ENCODE data around the gene KDM4E.
"Not testable (repeated sequence)": the region's sequence is repeated elsewhere in the genome, so short reads cannot be mapped to it uniquely, and the experiment has no call there.

Gene KDM4E

GRCh38 chr11:95024958-95025357, at the start of gene KDM4E:
KDM4E (plus strand) TSS chr11:95025258; CDS start chr11:95025558, 300 bp downstream.
- no peak for DNase-seq (ENCODE audit: low spot score)

- no peak for DNase-seq (ENCODE audit: low spot score)
Observed at GRCh38 chr11:94975599-94975998, 49.5 kb upstream of the KDM4E start.

- DNase-seq (ENCODE audit: low spot score) = no peak
Observed at GRCh38 chr11:94987378-94987777, 37.7 kb upstream of the KDM4E start.

GRCh38 chr11:94988748-94989147, 36.3 kb upstream of the KDM4E start:
- DNase-seq (ENCODE audit: low spot score) = no peak

GRCh38 chr11:94993400-94993943, 31.6 kb upstream of the KDM4E start:
- no peak for DNase-seq (ENCODE audit: low spot score)

GRCh38 chr11:94997437-94997836, 27.6 kb upstream of the KDM4E start:
- no peak for DNase-seq (ENCODE audit: low spot score)

- no peak for DNase-seq (ENCODE audit: low spot score)
Observed at GRCh38 chr11:94998285-94998684, 26.8 kb upstream of the KDM4E start.

- no peak for DNase-seq (ENCODE audit: low spot score)
Observed at GRCh38 chr11:95003716-95004115, 21.3 kb upstream of the KDM4E start.

- DNase-seq (ENCODE audit: low spot score) = no peak
Observed at GRCh38 chr11:95005642-95006041, 19.4 kb upstream of the KDM4E start.

GRCh38 chr11:95011376-95011775, 13.7 kb upstream of the KDM4E start:
- no peak for DNase-seq (ENCODE audit: low spot score)

GRCh38 chr11:95014184-95014821, 10.8 kb upstream of the KDM4E start:
- DNase-seq (ENCODE audit: low spot score) = no peak

- DNase-seq (ENCODE audit: low spot score) = no peak
Observed at GRCh38 chr11:95016139-95016538, 8.9 kb upstream of the KDM4E start.

GRCh38 chr11:95021468-95021867, 3.6 kb upstream of the KDM4E start:
- not testable (repeated sequence) for DNase-seq (ENCODE audit: low spot score)

GRCh38 chr11:95025594-95025993, 536 bp downstream of the KDM4E start:
- DNase-seq (ENCODE audit: low spot score) = not testable (repeated sequence)

- no peak for DNase-seq (ENCODE audit: low spot score)
Observed at GRCh38 chr11:95028357-95028756, 3.3 kb downstream of the KDM4E start.

GRCh38 chr11:95033051-95033450, 8.0 kb downstream of the KDM4E start:
- DNase-seq (ENCODE audit: low spot score) = no peak

- DNase-seq (ENCODE audit: low spot score) = no peak
Observed at GRCh38 chr11:95035316-95035715, 10.3 kb downstream of the KDM4E start.

- not testable (repeated sequence) for DNase-seq (ENCODE audit: low spot score)
Observed at GRCh38 chr11:95037356-95038035, 12.4 kb downstream of the KDM4E start.

GRCh38 chr11:95042239-95042638, 17.2 kb downstream of the KDM4E start:
- no peak for DNase-seq (ENCODE audit: low spot score)

GRCh38 chr11:95042906-95043305, 17.8 kb downstream of the KDM4E start:
- no peak for DNase-seq (ENCODE audit: low spot score)

GRCh38 chr11:95044010-95044409, 19.0 kb downstream of the KDM4E start:
- DNase-seq (ENCODE audit: low spot score) = no peak

- no peak for DNase-seq (ENCODE audit: low spot score)
Observed at GRCh38 chr11:95045812-95046211, 20.8 kb downstream of the KDM4E start.

- not testable (repeated sequence) for DNase-seq (ENCODE audit: low spot score)
Observed at GRCh38 chr11:95049122-95049521, 24.1 kb downstream of the KDM4E start, which contains the start of gene KDM4F. KDM4F (plus strand) TSS chr11:95049422.
